Kidney (tissue), 14 donors: ENCODE results near the gene STEAP1B. TPM values are rescaled to one million over a fixed set of nuclear protein-coding genes. Genes with fewer than 3 reads are reported as not detected.

Source experiments
- DNase-seq, 5 donors: peaks; one replicate each; pipeline ENCODE4 v3.0.0-alpha.2; 2013 to 2020
- FAIRE-seq: peaks from 2 replicates; lab custom pipeline; 2012; peaks lifted over from hg19 to GRCh38; lab: Jason Lieb, UNC
- H3K27ac ChIP-seq, 2 donors: one replicate each; pipeline ENCODE4 v1.7.0; 2013; ENCODE audit warnings: low read depth in 2 of 2, low read length in 2 of 2, inconsistent platforms in 1 of 2
- H3K27me3 ChIP-seq: one replicate; pipeline ENCODE4 v1.7.1; 2013; ENCODE audit warnings: low read length, inconsistent platforms; ENCODE audit not compliant: control insufficient read depth, insufficient read depth
- H3K36me3 ChIP-seq, 3 donors: one replicate each; pipeline versions ENCODE4 v1.7.0 to v1.7.1; 2013; ENCODE audit warnings: low read length in 3 of 3, control low read depth in 1 of 3, inconsistent platforms in 1 of 3; ENCODE audit not compliant: insufficient read depth in 3 of 3, control insufficient read depth in 2 of 3
- H3K4me1 ChIP-seq, 3 donors: one replicate each; pipeline versions ENCODE4 v1.7.0 to v1.7.1; 2013; ENCODE audit warnings: low read length in 3 of 3, inconsistent platforms in 1 of 3, low read depth in 1 of 3; ENCODE audit not compliant: control insufficient read depth in 2 of 3, insufficient read depth in 2 of 3
- H3K4me3 ChIP-seq, 3 donors: one replicate each; pipeline versions ENCODE4 v1.7.0 to v1.8.1; 2013; ENCODE audit warnings: low read length in 3 of 3, control low read depth in 1 of 3, inconsistent platforms in 1 of 3
- H3K9ac ChIP-seq, 3 donors: one replicate each; pipeline versions ENCODE4 v1.7.0 to v1.7.1; 2013; ENCODE audit warnings: low read length in 3 of 3, control low read depth in 1 of 3, inconsistent platforms in 1 of 3
- H3K9me3 ChIP-seq, 3 donors: one replicate each; pipeline versions ENCODE4 v1.7.0 to v1.7.1; 2013; ENCODE audit warnings: low read length in 3 of 3, control low read depth in 1 of 3, inconsistent platforms in 1 of 3; ENCODE audit not compliant: control insufficient read depth in 2 of 3, insufficient read depth in 1 of 3
- CTCF ChIP-seq: IDR thresholded peaks from 3 replicates; pipeline ENCODE4 v1.5.1; 2012; ENCODE audit warnings: mild to moderate bottlenecking, moderate library complexity, borderline replicate concordance; ENCODE audit not compliant: insufficient read depth; ENCODE audit errors: extremely low read depth
- intact Hi-C: fragments of 100-400 bp; cut with DNase I; formaldehyde crosslinking; loops from one replicate; pipeline ENCODE4 v1.11.1; 2022
- polyA plus RNA-seq: library from polyadenylated mRNA; stranded (reverse); fragments of 350-450 nt; fragmentation: Illumina TruSeq; extraction: RNeasy Lipid Tissue Mini Kit (QIAGEN cat#74804); gene quantifications from one replicate; pipeline ENCODE4 v1.2.3, GENCODE V29; 2014; ENCODE audit warnings: low read depth, low replicate concordance; ENCODE audit not compliant: insufficient read depth
- total RNA-seq: library from RNA; stranded (reverse); fragmentation: NEBNext Ultra II Directional; extraction: Animal tissue kit (Norgen Biotek cat#: 25700); gene quantifications from one replicate; pipeline ENCODE4 v1.2.1, GENCODE V29; 2021
- donor health status: control.
- donor health status: control.
- donor health status: control.
- donor health status: control.
- donor health status: control.
- donor health status: DM: yes; HTN: yes; CAD: no.
- donor health status: Normal renal cell carcinoma (clear cell type).

STEAP1B gene
- total and polyA plus RNA-seq, 2 donors from 2014 or later = 0.79 TPM; not detected in 1

DNA sequence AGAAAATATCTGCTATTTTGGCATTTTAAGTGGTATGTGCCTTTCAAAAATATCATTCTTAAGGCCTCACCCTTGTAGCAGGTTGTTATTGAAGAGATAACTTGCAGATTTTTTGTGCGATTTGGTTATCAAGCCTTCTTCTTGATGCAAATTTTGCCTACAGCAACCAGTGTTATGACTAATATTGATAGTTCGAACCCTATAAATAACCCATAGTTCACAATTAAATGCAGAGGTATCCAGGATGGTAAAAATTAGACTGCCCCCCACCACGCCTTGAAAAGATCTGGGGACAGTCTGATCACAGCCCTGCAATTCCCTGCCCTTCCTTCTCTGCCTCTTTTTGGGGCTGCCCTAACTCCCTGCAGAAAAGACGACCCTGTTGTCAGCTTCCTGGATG lies 114.7 kb downstream of the STEAP1B start:
- DNase-seq (no peak), FAIRE-seq (no peak)
- no peaks in the 10 kb centered on the region for H3K27me3 ChIP-seq
- TF ChIP-seq CTCF = no peak
- intact Hi-C loops = no loop called here
- no peaks in the 10 kb centered on the region for H3K4me1 ChIP-seq
- no peak overlapping the region for H3K9ac ChIP-seq
- H3K36me3 ChIP-seq = no peaks in the 10 kb centered on the region
- H3K27ac ChIP-seq = no peak overlapping the region
- no peaks in the 10 kb centered on the region for H3K9me3 ChIP-seq
- H3K4me3 ChIP-seq = no peak overlapping the region

GRCh38 chr7:22380333-22380732 lies 119.7 kb downstream of the STEAP1B start:
- no peak for TF ChIP-seq CTCF
- Histone ChIP-seq H3K27ac (no peak overlapping the region), H3K27me3 (no peaks in the 10 kb centered on the region), H3K9me3 (no peaks in the 10 kb centered on the region), H3K36me3 (no peaks in the 10 kb centered on the region), H3K9ac (no peak overlapping the region), H3K4me3 (no peak overlapping the region), H3K4me1 (peaks cover 0 to 3% (median 0%) of the 10 kb centered on the region in 3 donors)
- DNase-seq = no peak
- intact Hi-C loops = no loop called here
- FAIRE-seq = no peak

DNA sequence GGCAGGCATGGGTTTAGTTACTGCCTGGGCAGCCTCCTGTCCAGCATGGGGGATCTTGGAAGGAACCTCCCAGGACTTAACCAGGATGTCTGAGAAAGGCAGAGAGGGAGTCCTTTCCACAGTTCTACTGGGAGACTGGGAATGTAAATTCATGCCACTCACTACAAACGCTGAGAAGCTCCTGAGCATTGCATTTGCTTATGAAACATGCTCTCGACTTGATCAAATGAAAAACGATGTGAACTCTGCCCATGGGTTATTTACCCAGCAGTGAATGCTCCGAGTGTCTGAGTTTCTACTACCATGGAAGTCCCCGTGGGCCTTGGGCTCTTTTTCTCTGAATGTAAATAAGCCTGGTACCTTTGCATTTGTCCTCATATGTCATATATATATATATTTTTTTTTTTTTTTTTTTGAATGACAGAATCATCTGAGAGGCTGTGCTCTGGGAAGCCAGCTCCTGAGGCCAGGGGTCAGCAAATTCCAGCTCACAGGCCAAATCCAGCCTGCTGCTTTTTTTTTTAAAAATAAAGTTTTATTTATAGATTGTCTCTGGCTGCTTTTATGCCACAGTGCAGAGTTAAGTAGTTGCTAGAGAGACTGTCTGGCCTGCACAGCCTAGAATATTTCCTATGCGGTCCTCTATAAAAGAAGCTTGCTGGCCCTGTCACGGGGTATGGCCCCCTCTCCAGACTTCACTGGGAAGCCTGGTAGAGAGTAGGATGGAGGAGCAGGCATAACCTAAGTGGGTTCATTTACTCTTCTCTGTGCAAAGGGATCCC lies 121.6 kb downstream of the STEAP1B start:
- Histone ChIP-seq H3K36me3 (no peaks in the 10 kb centered on the region), H3K9ac (no peak overlapping the region), H3K27me3 (no peaks in the 10 kb centered on the region), H3K27ac (no peak overlapping the region), H3K4me1 (peaks cover 0 to 3% (median 2%) of the 10 kb centered on the region in 3 donors), H3K9me3 (no peaks in the 10 kb centered on the region), H3K4me3 (no peak overlapping the region)
- no peak for FAIRE-seq
- intact Hi-C loops = no loop called here
- DNase-seq = no peak
- no peak for TF ChIP-seq CTCF
